ENCODE results near the gene NISCH. TPM values are rescaled to one million over a fixed set of nuclear protein-coding genes. Genes with fewer than 3 reads are reported as not detected.
A peak's percentile ranks its signal among the peaks of the same experiment; 100 is the strongest.

Gene NISCH
- total and polyA plus RNA-seq, 2 of the 8 experiments (the other 6 are each of a cell fraction or from before 2014, with no cell fraction given), result 71.2 to 71.9 TPM

GRCh38 chr3:52495777-52496602, 40.6 kb downstream of the NISCH start:
- ChIA-PET CTCF (ENCODE audit: partially characterized antibody) (interaction anchor here (0.8 to 3.6 kb wide), 7 partner anchors 14 to 48 kb away, joined by 3 to 11 read pairs (median 4); no protein-coding TSS in a partner anchor), POLR2A (ENCODE audit: partially characterized antibody) (interaction anchor here (1.1 to 1.7 kb wide), 3 partner anchors 10 to 51 kb away, joined by 3 to 5 read pairs (median 3); no protein-coding TSS in a partner anchor)
- no peaks in the 10 kb centered on the region; a peak in 2 of 7 replicates for H3K27me3 ChIP-seq (replicated peaks in 1 of 4; ENCODE audit: control insufficient read depth in 3 of 4, extremely low read depth in 1 of 4, insufficient read depth in 3 of 4, low read length in 3 of 4)
- no peak overlapping the region for H3K23ac ChIP-seq (ENCODE audit: insufficient read length)
- no peak overlapping the region for H3K27ac ChIP-seq (ENCODE audit: low read depth, low read length)
- H2BK120ac ChIP-seq (replicated peaks; ENCODE audit: low read depth, low read length), result no peak overlapping the region
- no peak overlapping the region for H2BK15ac ChIP-seq (ENCODE audit: low read length)
- H4K5ac ChIP-seq (ENCODE audit: insufficient read length, low read depth, low read length), result no peak overlapping the region
- H2AFZ ChIP-seq (ENCODE audit: low read length), result no peak overlapping the region
- no peak overlapping the region for H3K4me2 ChIP-seq (ENCODE audit: insufficient read depth in 1 of 2, low read depth in 2 of 2, low read length in 2 of 2)
- peaks cover 4 to 15% (median 12%) of the 10 kb centered on the region in 4 experiments; a peak in 6 of 8 replicates for H3K36me3 ChIP-seq (ENCODE audit: control insufficient read depth in 2 of 4, insufficient read depth in 4 of 4, low read length in 3 of 4)
- H3K14ac ChIP-seq (ENCODE audit: insufficient read length), result no peak overlapping the region
- no peak overlapping the region for H2BK20ac ChIP-seq (ENCODE audit: low read length)
- H3K79me2 ChIP-seq (ENCODE audit: control insufficient read depth in 1 of 2, insufficient read depth in 2 of 2, low read length in 2 of 2), result no peaks in the 10 kb centered on the region
- no peak overlapping the region for H3K4me3 ChIP-seq (ENCODE audit: extremely low read depth in 1 of 4, insufficient read depth in 2 of 4, low read depth in 3 of 4, low read length in 4 of 4)
- H4K91ac ChIP-seq (replicated peaks; ENCODE audit: insufficient read length, low read length), result no peak overlapping the region
- no peak overlapping the region for H2BK5ac ChIP-seq (ENCODE audit: low read depth, low read length)
- no peak overlapping the region for H3K56ac ChIP-seq (replicated peaks; ENCODE audit: insufficient read length, low read depth, low read length)
- FAIRE-seq (no peak), DNase-seq (ENCODE audit: low read depth in 1 of 2, low spot score in 2 of 2) (no peak)
- no peaks in the 10 kb centered on the region for H3K9me3 ChIP-seq (ENCODE audit: insufficient read depth in 2 of 2, low read depth in 1 of 2, low read length in 1 of 2)
- H3K4ac ChIP-seq (replicated peaks; ENCODE audit: insufficient read length, low read depth, low read length), result no peak overlapping the region
- peak overlapping the region; percentile 4; the same call in 1 of the 2 replicates for H4K8ac ChIP-seq (ENCODE audit: extremely low read depth, insufficient read depth, low read length)
- no peak overlapping the region for H2BK12ac ChIP-seq (ENCODE audit: low read depth, low read length)
- H3K23me2 ChIP-seq (ENCODE audit: low read depth, low read length), result no peaks in the 10 kb centered on the region
- H3K79me1 ChIP-seq (ENCODE audit: low read depth, low read length), result no peaks in the 10 kb centered on the region
- peaks cover 0 to 6% (median under 1%) of the 10 kb centered on the region in 4 experiments; a peak in 3 of 7 replicates for H3K4me1 ChIP-seq (replicated peaks in 1 of 4; ENCODE audit: control insufficient read depth in 3 of 4, insufficient read depth in 4 of 4, low read length in 3 of 4)
- no peak overlapping the region for H2AK5ac ChIP-seq (ENCODE audit: low read depth, low read length)
- H3K18ac ChIP-seq (ENCODE audit: extremely low read depth, low read length), result no peak overlapping the region
- no peak overlapping the region for H3K9ac ChIP-seq (replicated peaks in 1 of 4; ENCODE audit: extremely low read depth in 1 of 4, low read depth in 3 of 4, low read length in 3 of 4)
- WGBS, 2 experiments (ENCODE audit: extremely low coverage in 1 of 2, insufficient coverage in 1 of 2, insufficient read length in 1 of 2, insufficient replicate concordance in 2 of 2, low coverage in 1 of 2, low lambda C conversion rate in 2 of 2, missing lambda C conversion rate in 1 of 2), result 88% methylated on average over 16 of the region's 16 CpGs; no CpG with 5 or more reads in 1 of the 2 experiments
- H4K20me1 ChIP-seq (replicated peaks in 1 of 2; ENCODE audit: control insufficient read depth in 1 of 2, insufficient read depth in 2 of 2, low read length in 2 of 2), result peaks cover 0 to 7% of the 10 kb centered on the region in 2 experiments
- TF ChIP-seq GABPA (IDR thresholded peaks at IDR 0.05; ENCODE audit: borderline replicate concordance, insufficient read depth, low read length), result no peak
- no peak for TF ChIP-seq BCL11A (IDR thresholded peaks at IDR 0.05; ENCODE audit: low read depth in 2 of 2, low read length in 2 of 2)
- no peak for TF ChIP-seq KDM4A (IDR thresholded peaks at IDR 0.05; ENCODE audit: low read depth, low read length, severe bottlenecking)
- no peak for TF ChIP-seq FOSL1 (IDR thresholded peaks at IDR 0.05; ENCODE audit: insufficient read depth, low read depth, low read length)
- TF ChIP-seq BRCA1 (IDR thresholded peaks at IDR 0.05; ENCODE audit: low read depth, low read length), result no peak
- TF ChIP-seq KDM1A (IDR thresholded peaks at IDR 0.05; ENCODE audit: borderline replicate concordance, low read length), result no peak
- TF ChIP-seq, protein P1, sequence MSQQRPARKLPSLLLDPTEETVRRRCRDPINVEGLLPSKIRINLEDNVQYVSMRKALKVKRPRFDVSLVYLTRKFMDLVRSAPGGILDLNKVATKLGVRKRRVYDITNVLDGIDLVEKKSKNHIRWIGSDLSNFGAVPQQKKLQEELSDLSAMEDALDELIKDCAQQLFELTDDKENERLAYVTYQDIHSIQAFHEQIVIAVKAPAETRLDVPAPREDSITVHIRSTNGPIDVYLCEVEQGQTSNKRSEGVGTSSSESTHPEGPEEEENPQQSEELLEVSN (IDR thresholded peaks at IDR 0.05), result no peak
- TF ChIP-seq RFX5 (IDR thresholded peaks at IDR 0.05; ENCODE audit: borderline replicate concordance, low read depth, low read length), result no peak
- TF ChIP-seq, protein P2, sequence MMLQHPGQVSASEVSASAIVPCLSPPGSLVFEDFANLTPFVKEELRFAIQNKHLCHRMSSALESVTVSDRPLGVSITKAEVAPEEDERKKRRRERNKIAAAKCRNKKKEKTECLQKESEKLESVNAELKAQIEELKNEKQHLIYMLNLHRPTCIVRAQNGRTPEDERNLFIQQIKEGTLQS (IDR thresholded peaks at IDR 0.05; ENCODE audit: insufficient read depth, low read depth, low read length), result no peak
- no peak for TF ChIP-seq JUN (IDR thresholded peaks at IDR 0.05; ENCODE audit: low read depth, low read length)

All from H1 (cell line).